PC-9 (cell line): Measurements from ENCODE around the gene NQO2. TPM values are rescaled to one million over a fixed set of nuclear protein-coding genes. Genes with fewer than 3 reads are reported as not detected.

Source experiments
- BruUV-seq: library from RNA; stranded (reverse); fragments of 400-500 nt; replicated peaks from 2 replicates; lab custom pipeline; 2021; lab: Mats Ljungman, UMichigan
- CTCF ChIA-PET: fragments of 300-600 bp; sonication (Branson Sonifier 250); formaldehyde crosslinking; loops from one replicate; lab custom pipeline; 2022; ENCODE audit warnings: antibody characterized with exemption; lab: Charles Lee
- POLR2A ChIA-PET: fragments of 300-600 bp; sonication (Branson Sonifier 250); formaldehyde crosslinking; loops from one replicate; lab custom pipeline; 2022; ENCODE audit warnings: antibody characterized with exemption; ENCODE audit not compliant: unreplicated experiment; lab: Charles Lee
- DNase-seq, 2 experiments: peaks; one replicate each; pipeline versions ENCODE4 v3.0.0 to v3.0.0-alpha.2; 2015 to 2022; ENCODE audit warnings: mixed read lengths in 1 of 2
- H2AFZ ChIP-seq: fragments of 200-600 bp; sonication (generic); 2 replicates; pipeline ENCODE4 v1.8.1; 2017; ENCODE audit warnings: antibody characterized with exemption
- H3F3A ChIP-seq: fragments of 200-600 bp; sonication (generic); 2 replicates; pipeline ENCODE4 v1.8.1; 2017; ENCODE audit warnings: antibody characterized with exemption, mild to moderate bottlenecking, low read depth; ENCODE audit not compliant: insufficient read depth
- H3K27ac ChIP-seq: fragments of 200-600 bp; sonication (generic); 2 replicates; pipeline ENCODE4 v1.6.1; 2016; ENCODE audit warnings: mixed run types
- H3K27me3 ChIP-seq: fragments of 200-600 bp; sonication (generic); 2 replicates; pipeline ENCODE4 v1.6.1; 2016; ENCODE audit warnings: low read depth, mixed run types; ENCODE audit not compliant: insufficient read depth
- H3K36me3 ChIP-seq: fragments of 200-600 bp; sonication (generic); 2 replicates; pipeline ENCODE4 v1.6.1; 2016; ENCODE audit warnings: low read depth, mixed run types
- H3K4me1 ChIP-seq: fragments of 200-600 bp; sonication (generic); replicated peaks from 2 replicates; pipeline ENCODE4 v1.6.1; 2016; ENCODE audit warnings: mixed run types; ENCODE audit not compliant: insufficient read depth
- H3K4me2 ChIP-seq: fragments of 200-600 bp; sonication (generic); 2 replicates; pipeline ENCODE4 v1.6.1; 2017; ENCODE audit warnings: mixed run types
- H3K4me3 ChIP-seq: fragments of 200-600 bp; sonication (generic); 2 replicates; pipeline ENCODE4 v1.6.1; 2016; ENCODE audit warnings: mixed run types
- H3K79me2 ChIP-seq: fragments of 200-600 bp; sonication (generic); 2 replicates; pipeline ENCODE4 v1.6.1; 2017; ENCODE audit warnings: low read depth, mixed run types
- H3K9me2 ChIP-seq: fragments of 200-600 bp; sonication (generic); 2 replicates; pipeline ENCODE4 v1.8.1; 2017; ENCODE audit warnings: mild to moderate bottlenecking; ENCODE audit not compliant: insufficient read depth
- H3K9me3 ChIP-seq: fragments of 200-600 bp; sonication (generic); 2 replicates; pipeline ENCODE4 v1.8.1; 2016; ENCODE audit warnings: low read depth; ENCODE audit not compliant: insufficient read depth
- H4K20me1 ChIP-seq: fragments of 200-600 bp; sonication (generic); 2 replicates; pipeline ENCODE4 v1.8.1; 2017; ENCODE audit not compliant: insufficient read depth
- CTCF ChIP-seq: fragments of 200-600 bp; sonication (generic); conservative IDR thresholded peaks from 2 replicates; pipeline ENCODE4 v1.6.1; 2017; ENCODE audit warnings: mixed run types, antibody characterized with exemption, mild to moderate bottlenecking, moderate library complexity
- EZH2 ChIP-seq: fragments of 200-600 bp; sonication (generic); IDR thresholded peaks from 2 replicates; pipeline ENCODE4 v1.8.0; 2017; ENCODE audit warnings: antibody characterized with exemption, low read depth
- intact Hi-C: fragments of 100-400 bp; cut with micrococcal nuclease; formaldehyde crosslinking; loops from one replicate; pipeline ENCODE4 v1.10.0; 2022; ENCODE audit not compliant: unreplicated experiment
- total RNA-seq: library from RNA; stranded (reverse); gene quantifications from 2 replicates; pipeline ENCODE4 v1.2.3, GENCODE V29; 2021

NQO2 gene
- total RNA-seq, 1 experiment from 2014 or later: 82.9 TPM

GRCh38 chr6:3068329-3069214 lies 68.9 kb downstream of the NQO2 start, which contains the start of gene RIPK1:
TSS of gene RIPK1 (plus strand) at chr6:3068494. CDS start at chr6:3076824, 8,330 bp downstream.
- CTCF ChIA-PET: interaction anchor here (0.8 to 1.0 kb wide), 2 partner anchors 69 to 1926 kb away, joined by 3 read pairs; partner anchors contain the start of gene NQO2
- Histone ChIP-seq H3K36me3 (no peaks in the 10 kb centered on the region), H3K27ac (peak within 1 kb of the TSS; percentile 83), H4K20me1 (no peaks in the 10 kb centered on the region; the same call in 1 of the 2 replicates), H3K4me3 (peak within 1 kb of the TSS; percentile 89), H3K4me1 (peaks cover 11% of the 10 kb centered on the region), H3K9me2 (no peaks in the 10 kb centered on the region), H3K4me2 (peak within 1 kb of the TSS; percentile 76), H2AFZ (peak within 1 kb of the TSS; percentile 82), H3K9me3 (no peaks in the 10 kb centered on the region), H3K79me2 (peaks cover 41% of the 10 kb centered on the region), H3F3A (peaks cover 16% of the 10 kb centered on the region; the same call in 1 of the 2 replicates), H3K27me3 (no peaks in the 10 kb centered on the region)
- POLR2A ChIA-PET: interaction anchor here (0.6 to 1.0 kb wide), 2 partner anchors 227 to 1743 kb away, joined by 4 to 5 read pairs; partner anchors contain the start of gene SERPINB1
- TSS peak; percentile 97 for BruUV-seq
- intact Hi-C loops: loop anchor here (2.0 to 10.0 kb wide), 4 partner anchors 49 to 304 kb away; partner anchors contain the start of genes BPHL, PSMG4 and WRNIP1
- TF ChIP-seq EZH2 (no peak), CTCF (no peak)
- peak; percentile 70 to 93 for DNase-seq

Other genes with a start within 250 kb of the NQO2 start
- 1.1 and 1.6 TPM in 2 replicates for gene MYLK4, start 249.0 kb upstream of the NQO2 start, total RNA-seq
- 61.4 and 69.5 TPM in 2 replicates for gene WRNIP1, start 234.5 kb upstream of the NQO2 start, total RNA-seq
- gene SERPINB1, start 158.0 kb upstream of the NQO2 start, total RNA-seq: 82.3 and 93.9 TPM in 2 replicates
- gene SERPINB9, start 96.6 kb upstream of the NQO2 start, total RNA-seq: 1.7 and 2.4 TPM in 2 replicates
- gene SERPINB6, start 28.3 kb upstream of the NQO2 start, total RNA-seq: 169 and 187 TPM in 2 replicates
- 13.9 and 14.8 TPM in 2 replicates for gene RIPK1, start 68.6 kb downstream of the NQO2 start, total RNA-seq
- 23.7 and 24.5 TPM in 2 replicates for gene BPHL, start 118.8 kb downstream of the NQO2 start, total RNA-seq
- 17.0 and 19.0 TPM in 2 replicates for gene TUBB2A, start 157.7 kb downstream of the NQO2 start, total RNA-seq
- gene TUBB2B, start 227.8 kb downstream of the NQO2 start, total RNA-seq: 1.3 and 2.5 TPM in 2 replicates